ENCODE data around the gene MAGEB17.
A peak's percentile ranks its signal among the peaks of the same experiment; 100 is the strongest.

MAGEB17 gene

DNA sequence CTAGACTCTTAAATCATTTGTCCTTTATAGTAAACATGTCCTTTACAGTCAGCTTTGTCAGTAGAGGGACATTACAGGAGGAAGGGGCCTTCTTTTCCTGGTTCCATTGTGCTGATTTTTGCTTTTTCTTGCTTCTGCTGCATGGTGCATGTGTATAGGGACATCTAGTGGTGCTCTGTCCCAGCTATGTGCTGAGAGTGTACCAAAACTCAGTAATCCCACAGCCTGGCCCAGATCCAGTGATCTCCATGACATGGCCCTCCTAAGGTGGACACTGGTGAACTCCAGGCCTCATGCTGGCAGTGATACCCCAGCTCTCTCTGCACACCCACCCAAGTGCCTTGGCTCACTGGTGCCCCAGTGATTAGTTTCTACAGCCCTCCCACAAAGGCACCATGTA is 45.2 kb downstream of the MAGEB17 start:
- ATAC-seq (peak; percentile 51), DNase-seq (ENCODE audit: low spot score in 2 of 2) (no peak)
- Mint-ChIP-seq H3K27ac (no peak overlapping the region), H3K9me3 (no peaks in the 10 kb centered on the region), H3K36me3 (no peaks in the 10 kb centered on the region), H3K4me3 (no peak overlapping the region), H3K4me1 (no peaks in the 10 kb centered on the region)

- no peak overlapping the region for H3K4me3 Mint-ChIP-seq
- H3K9me3 Mint-ChIP-seq = no peaks in the 10 kb centered on the region
- no peak for ATAC-seq
- no peaks in the 10 kb centered on the region for H3K36me3 Mint-ChIP-seq
- H3K27ac Mint-ChIP-seq = no peak overlapping the region
- H3K4me1 Mint-ChIP-seq = no peaks in the 10 kb centered on the region
- DNase-seq (ENCODE audit: low spot score in 2 of 2) = no peak
These were observed 46.7 kb downstream of the MAGEB17 start for GRCh38 chrX:16213961-16214360.

- Mint-ChIP-seq H3K36me3 (no peaks in the 10 kb centered on the region), H3K27ac (no peak overlapping the region), H3K4me1 (no peaks in the 10 kb centered on the region), H3K9me3 (no peaks in the 10 kb centered on the region), H3K4me3 (no peak overlapping the region)
- ATAC-seq (no peak), DNase-seq (ENCODE audit: low spot score in 2 of 2) (no peak)
These were observed 48.4 kb downstream of the MAGEB17 start for GRCh38 chrX:16215660-16216059.
